Epidermal melanocyte (primary cell): ENCODE results near the gene KLF16.

ENCODE experiments used
- DNase-seq: peaks from one replicate; pipeline ENCODE4 v3.0.0; 2011; ENCODE audit warnings: low spot score; ENCODE audit not compliant: insufficient read length

The KLF16 gene

DNA sequence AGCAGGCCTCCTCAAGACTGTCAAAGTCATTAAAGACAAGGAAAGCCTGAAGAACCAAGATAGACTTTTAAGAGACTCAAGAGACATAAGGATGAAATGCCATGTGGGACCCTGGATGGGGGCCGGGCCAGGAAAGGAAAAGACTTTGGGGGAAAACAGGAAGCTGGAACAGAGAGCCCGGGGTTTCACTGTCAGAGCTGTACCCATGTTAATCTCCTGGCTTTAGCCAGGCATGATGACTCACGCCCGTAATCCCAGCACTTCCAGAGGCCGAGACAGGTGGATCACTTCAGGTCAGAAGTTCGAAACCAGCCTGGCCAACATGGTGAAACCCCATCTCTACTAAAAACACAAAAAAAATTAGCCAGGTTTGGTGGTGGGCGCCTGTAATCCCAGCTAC is 5.6 kb upstream of the KLF16 start:
- DNase-seq, result no peak

DNA sequence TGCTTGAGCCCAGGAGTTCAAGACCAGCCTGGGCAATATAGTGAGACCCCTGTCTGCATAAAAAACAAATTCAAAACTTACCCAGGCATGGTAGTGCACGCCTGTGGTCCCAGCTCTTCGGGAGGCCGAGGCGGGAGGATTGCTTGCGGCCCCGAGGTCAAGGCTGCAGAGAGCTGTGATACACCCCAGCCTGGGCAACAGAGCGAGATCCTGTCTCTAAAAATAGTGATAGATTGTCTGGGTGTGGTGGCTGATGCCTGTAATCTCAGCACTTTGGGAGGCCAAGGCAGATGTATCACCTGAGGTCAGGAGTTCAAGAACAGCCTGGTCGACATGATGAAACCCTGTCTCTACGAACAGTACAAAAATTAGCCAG is 4.0 kb upstream of the KLF16 start:
- no peak for DNase-seq

DNA sequence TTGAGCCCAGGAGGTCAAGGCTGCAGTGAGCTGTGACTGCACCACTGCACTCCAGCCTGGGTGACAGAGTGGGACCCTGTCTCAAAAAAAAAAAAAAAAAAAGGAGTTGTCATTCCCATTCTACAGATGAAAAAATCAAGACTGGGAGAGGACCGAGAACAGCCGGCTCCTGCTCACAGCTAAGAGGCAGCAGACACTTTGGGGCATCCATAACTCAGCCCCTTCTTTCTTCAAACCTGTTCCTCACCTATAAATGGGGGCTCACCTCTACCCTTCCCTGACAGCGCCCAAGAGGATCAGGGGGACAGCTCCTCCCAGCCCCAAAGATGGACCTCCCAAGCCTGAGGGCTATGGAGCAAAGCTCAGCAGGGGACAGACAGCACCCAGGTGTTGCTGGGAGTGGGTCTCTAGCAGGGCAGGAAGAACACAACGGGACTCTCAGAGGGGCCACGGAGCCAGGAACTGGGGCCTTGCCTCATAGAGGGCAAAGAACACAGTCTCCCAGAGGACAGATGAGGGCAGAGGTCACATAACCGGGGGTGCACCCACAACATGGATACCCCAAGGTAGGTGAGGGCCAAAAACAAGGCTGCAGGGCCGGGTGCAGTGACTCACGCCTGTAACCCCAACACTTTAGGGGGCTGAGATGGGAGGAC is 3.4 kb upstream of the KLF16 start:
- no peak for DNase-seq

DNA sequence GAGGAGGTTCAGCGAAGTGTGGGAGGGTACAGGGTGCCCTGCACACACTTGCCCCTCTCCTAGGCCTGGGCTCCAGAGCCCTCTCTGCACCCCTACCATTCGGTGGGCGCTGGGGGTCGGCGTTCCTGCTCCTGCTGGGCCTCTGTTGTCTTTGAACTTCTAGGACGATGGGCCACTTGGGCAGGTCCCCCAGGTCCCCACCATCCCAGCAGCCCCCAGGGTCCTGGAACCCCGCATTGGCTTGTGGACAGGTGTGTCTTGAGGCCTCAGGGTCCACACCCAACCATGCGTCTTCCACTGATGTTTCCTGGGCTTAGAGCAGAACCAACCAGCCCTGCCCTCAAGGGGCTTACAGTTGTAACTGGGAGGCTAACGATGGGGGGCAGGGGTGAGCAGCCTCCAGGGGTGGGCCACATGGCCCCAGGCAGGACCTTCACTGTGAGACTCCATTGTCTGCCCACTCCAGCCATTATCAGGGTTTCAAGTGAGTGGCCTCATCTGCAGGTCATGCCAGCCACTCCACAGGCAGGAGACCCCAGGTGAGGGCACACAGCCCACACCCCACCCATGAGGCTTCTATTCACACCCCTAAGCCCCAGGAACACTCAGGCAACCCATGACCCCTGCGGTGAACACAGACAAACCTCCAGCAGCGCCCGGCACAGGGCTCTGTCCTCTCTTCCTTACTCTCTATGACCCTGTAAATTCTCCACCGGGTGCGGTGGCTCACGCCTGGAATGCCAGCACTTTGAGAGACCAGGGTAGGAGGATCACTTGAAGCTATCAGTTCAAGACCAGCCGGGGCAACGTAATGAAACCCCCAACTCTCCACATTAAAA is 2.0 kb upstream of the KLF16 start:
- no peak for DNase-seq

DNA sequence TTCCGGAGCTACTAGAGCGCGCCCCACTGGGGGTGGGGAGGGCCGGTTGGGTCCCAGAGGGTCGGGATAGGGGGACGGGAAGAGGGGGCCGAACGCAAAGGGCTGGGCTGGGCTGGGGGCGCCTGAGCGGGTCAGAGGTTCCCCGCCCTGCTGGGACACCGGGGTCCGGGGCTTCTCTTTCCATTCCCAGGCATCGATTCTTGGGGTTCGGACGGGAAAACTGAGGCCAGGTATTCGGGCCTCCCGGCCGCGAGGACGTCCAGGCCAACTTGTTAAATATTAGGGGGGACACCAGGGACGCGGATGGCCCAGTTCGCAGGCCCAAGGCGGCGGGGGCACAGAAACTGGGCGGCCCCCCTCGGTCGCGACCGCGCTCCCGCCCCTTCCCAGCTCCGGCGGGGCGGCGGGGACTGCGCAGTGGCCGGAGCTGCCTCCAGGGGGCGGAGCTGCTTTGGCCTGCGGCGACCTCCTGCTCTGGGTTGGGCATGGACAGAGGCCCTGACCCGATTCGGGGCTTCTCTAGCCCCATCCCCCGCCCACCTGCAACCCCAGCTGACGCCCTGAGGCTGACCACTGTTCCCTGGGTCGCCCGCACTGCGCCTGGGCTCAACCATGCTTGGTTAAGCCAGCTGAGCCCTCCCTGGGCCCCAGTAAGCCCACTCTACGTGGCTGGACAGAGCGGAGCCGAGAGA is 1.2 kb upstream of the KLF16 start:
- DNase-seq, result peak; percentile 79

DNA sequence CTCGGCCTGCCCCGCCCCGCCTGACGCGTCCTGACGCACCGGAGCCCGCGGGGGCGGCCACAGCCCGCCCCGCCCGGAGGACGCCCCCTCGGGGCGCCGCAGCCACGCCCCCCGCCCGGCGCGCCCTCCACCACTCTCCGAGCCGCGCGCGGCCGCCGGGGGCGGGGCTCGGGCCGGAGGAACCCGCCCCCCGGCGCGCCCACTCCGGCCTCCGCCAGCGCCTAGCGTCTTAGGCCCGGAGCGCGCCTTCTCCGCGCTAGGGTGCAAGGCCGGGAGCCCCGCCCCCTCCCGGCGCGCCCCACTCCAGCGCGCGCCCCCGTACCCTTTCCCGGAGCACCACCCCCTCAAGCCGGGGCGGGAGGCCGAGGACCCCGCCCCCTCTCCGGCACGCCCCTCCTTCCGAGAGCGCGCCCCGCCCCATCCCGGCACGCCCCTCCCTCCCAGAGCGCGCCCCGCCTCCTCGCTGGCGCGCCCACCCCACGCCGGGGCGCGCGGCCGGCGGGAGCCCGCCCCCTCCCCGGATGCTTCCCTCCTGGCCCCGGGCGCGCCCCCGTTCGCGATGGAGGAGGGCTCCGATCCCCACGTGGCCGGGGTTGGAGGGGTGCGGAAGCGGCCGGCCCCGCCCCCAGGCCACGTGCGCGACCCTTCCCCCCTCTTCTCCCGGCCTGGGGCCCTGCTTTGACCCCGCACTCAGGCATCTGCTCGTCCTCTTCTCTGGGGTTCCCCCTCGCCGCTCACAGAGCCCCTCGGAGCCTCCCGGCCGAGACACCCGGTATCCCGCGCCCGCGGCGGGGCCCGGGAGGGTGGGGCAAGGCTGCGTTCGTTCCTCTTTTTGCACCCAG is 480 bp upstream of the KLF16 start:
- peak; percentile 98 for DNase-seq

DNA sequence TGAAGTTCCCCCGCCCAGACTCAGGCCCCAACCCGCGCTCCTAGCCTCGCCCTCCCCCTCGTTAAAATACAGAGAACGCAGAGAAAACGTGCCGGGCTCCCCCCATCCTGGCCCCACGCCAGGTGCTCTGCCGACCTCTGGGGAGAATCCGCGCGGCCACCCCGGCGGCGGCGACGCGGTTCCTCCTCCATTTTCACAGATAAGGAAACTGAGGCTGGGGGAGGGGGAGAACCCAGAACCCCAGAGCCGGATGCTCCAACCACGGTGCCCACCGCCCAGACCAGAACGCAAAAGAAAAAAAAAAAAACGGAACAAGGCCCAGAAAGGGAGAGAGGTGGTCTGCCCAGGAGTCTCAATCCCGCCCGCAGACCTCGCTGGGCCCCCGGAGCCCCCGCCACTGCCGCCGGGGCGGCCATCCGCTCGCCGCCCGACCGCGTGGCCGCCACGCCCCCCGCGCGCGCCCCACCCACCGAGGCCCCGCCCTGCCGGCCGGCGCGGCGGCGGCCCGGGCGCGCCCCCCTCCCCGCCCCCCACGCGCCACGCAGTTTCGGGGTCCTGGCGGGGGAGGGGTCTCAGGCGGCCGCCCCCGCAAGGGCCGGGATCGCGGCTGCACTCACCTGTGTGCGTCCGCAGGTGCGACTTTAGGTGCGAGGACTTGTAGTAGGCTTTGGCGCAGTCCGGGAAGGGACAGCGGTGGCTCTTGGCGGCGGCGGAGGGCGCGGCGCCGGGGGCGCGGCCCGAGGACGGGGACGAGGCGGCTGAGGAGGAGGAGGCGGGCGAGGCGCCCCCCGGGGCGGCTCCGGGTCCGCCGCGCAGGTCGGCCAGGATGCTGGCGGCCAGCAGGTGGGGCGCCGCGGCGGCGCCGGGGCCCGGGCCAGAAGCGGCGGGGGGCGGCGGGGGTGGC is 703 bp downstream of the KLF16 start:
- no peak for DNase-seq

DNA sequence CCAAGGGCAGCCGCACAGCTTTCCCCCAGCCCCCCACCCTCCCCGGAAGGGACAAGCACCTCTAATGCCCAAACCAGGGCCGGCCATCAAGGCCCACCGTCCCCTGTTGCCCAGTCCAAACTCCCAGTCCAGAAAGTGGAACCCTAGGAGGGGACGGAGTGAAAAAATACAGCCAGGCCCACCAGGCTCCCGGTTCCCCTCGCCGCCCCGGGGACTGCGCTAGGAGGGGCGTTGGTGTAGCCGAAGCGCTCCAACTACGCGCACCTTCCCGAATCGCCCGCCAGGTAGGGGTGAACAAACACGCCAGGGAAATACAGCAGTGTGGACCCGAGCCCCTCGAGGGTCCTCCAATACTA is 1.3 kb downstream of the KLF16 start:
- no peak for DNase-seq

DNA sequence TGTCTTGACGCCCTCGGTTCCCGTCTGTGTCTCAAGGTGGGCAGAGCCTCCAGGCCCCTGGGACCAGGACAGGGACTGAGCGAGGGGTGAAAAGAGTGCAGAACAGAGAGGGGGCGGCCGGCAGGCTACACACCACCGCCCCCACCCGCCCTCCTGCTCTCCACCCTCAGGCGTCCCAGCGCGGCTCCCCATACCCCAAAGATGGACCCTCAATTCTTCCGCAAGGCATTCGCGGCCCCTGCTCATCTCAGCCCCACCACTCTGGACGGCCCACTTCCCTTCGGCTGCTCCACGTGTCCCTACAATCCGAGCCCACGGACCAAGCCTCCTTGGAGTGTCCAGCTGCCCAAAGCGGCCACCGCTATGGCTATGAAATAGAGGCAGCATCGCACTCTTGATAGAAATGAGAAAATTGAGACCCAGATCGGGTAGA is 1.8 kb downstream of the KLF16 start:
- DNase-seq, result no peak

DNA sequence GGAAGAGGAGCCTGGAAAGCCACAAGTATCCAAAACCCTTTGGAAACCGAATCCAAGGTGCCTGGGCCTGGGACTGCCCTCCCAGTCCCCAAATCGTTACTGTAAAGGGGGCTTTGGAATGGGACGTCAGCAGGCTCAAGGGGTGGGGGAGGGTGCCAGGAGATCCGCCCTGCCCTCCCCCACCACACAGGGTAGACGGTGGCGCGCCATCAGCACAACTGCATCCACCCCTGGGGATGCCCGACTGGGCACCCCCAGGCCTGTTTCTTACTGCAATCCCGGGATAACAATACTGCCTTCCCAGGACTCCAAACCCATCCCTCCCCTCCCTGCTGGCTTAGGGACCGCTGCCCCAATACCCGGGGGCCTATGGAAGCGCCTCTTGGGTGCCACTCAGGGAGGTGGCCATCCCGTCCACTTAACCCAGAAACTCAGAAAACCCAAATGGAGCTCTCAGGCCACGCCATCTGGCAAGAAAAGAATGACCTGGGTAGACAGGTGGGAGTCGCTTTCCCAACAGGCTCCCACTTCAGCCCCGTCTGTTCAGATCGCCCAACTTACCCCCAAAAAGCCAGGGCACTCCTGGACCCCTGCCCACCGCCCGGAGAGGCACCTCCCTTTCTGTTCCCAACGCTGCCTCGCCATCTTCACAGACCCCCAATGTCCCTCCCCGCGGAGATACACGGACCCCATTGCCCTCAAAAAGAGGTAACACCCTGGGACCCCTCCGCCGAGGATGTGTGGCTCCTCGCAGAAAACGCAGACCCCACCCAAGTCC is 2.4 kb downstream of the KLF16 start:
- no peak for DNase-seq

DNA sequence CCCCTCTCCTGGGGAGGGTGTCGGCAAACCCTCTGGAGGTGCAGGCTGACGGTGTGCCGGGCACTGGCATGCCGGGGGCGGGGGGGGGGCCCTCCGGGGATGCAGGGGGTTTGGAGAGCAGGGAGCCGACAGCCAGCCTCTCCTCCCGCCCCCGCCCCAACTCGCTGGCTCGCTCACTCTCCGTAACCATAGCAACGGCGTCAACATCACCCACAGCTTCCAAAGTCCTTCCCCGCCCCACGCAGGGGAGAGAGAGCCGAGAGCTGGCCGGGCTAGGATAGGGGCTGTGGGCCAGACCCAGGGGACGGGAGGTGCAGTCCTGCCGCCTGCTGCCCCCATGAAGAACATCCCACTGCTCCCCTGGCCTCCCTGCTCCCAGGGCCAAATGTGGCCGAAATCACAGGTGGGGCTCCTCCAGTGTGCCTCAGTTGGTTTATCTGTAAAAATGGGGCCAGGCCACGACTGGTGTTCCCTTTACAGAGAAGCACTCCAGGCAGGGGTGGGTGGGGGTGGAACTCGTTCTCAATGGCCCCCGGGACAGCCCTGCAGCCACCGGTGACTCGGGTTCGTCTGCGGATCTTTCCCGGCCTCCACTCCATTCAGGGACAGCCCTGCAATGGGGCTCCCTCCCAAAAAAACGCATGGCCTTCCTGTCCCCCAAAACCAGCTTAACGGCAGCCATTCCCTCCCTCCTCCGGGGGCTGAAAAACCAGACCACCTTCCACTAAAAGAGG is 3.2 kb downstream of the KLF16 start:
- no peak for DNase-seq

DNA sequence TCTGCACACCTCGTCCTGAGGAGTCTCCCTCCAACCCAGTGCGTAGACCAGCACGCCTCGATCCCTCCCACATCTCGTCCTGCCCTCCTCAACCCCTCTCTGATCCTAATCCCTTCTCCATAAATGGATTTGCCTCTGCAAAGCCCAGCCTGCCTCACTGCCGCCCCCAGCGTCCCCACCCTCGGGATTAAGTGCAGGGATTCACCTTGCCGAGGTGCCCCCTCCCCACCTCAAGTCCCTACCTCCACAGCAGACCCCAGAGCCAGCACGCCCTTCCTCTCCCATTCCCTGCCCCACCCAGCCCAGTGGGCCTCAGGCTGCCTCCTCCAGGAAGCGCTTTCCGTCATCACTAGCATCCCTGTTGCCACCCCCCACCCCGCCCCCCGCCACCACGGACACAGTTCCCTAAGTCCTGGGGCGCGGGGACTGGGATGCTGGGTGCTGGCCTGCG is 4.0 kb downstream of the KLF16 start:
- DNase-seq, result no peak

DNA sequence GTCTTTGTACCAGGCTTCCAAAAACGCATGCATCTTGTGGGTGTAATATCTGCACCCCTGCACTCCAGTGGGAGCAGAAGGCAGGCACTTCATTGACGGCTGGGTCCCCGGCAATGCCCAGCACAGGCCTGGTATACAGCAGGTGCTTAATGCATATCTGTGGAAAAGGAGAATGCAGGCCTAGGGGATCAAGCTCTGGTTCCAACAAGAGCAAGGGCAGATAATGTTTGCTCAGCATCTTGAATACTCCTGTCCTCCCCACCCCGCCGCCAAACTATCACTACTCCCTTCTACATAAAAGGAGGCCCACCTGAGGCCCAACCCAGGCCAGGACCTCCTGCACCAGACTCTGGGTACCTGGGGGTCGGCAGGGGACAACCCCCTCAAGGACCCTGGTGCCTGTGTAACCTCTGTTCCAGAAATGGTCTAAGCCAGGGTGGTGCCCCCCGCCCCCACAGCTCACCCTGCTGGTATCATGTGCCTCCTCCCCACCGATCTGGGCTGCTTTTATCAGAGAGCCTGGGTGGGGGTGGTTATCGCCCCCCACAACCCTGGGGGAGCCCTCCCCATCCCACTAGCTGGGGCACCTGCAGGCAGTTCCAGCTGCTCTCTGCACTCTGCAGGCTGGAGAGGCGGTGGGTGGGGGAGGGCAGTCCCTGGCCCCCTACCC is 4.8 kb downstream of the KLF16 start:
- DNase-seq, result no peak

DNA sequence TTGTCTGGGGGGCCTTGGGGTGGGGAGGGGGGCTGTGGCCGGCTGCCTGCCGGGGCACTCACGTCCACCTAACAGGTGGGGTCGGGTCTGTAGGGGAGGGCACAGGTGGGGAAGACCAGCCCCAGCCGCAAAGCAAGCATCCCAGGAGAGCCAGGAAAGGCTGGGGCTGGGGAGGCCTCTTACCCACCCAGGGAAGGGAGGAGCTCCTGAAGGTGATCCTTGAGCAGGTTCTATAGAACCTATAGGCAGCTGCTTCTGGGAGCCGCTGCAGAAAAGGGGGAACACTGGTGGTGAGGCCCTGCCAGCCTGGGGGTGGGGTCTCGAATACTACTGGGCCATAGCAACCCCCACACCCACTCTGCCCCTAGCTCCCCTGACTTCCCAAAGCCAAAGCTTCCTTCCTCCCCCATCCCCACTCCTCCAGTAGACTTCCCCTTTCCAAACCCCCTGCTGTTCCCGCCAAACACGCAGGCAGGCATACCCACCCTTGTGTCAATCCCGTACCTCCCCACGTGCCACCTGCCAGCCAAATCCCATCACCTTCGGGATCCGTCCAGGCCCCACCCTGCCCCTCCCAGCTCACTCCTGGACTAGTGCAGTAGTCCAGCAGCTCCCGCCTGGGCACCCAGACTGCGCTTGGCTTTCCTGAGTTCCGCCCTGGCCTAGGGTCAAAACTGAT is 5.6 kb downstream of the KLF16 start:
- DNase-seq, result no peak

DNA sequence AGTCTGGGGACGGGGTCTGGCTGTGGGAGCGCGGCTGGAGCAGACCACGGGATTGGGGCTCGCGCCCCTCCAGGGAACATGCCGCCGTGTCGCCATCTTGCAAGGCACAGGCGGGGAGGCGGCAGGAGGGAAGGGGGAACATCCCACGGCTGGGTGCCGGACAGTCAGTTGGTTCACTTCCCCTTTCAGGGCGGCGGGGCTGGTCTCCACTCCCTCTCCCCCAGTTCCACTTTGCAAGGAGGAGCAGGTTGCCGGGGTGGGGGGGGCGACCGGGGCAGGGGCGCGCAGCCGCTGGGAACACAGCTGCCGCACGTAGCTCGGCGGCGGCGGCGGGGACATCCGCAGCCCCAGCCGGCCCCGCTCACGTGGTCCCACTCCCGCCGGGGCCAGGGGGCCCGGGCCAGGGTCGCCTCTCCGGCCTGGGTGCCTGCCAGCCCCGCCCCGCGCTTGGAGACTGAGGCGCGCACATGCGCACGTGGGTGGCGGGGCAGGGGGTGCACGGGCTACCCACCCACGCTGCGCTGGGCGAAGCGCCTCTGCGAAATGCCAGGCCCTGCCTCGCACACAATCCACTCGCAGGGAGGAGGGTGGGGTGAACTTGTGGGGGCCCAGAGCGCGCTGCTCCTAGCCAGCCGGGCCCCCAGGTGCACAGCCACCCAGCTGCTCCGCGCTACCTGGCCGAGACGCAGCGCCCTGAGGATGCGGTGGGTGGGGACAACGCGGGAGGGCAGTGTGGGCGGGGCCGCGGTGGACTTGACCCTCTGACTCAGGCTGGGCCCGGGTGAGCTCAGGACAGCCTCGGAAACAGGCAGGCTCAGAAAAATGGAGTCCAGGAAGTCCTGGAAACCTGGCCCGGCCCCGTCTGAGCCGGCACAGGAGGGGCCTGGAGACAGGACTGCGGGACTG is 6.4 kb downstream of the KLF16 start:
- DNase-seq, result peak; percentile 82

DNA sequence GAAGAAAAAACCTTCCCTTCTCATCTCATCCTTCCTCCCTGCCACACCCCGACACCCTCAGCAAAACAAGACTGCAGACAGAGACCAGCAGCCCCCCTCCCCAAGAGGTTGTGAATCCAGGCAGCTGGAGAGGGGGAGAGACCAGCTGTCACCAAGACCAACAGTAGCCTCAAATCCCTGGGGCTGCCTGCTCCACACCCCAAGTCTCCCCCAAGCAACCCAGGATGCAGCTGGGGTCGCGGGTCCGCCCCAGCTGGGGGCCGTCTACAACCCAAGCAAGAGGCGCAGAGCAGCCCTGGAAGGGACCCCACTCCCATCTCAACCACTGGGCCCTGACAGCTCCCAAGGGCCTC is 7.1 kb downstream of the KLF16 start:
- DNase-seq, result no peak

DNA sequence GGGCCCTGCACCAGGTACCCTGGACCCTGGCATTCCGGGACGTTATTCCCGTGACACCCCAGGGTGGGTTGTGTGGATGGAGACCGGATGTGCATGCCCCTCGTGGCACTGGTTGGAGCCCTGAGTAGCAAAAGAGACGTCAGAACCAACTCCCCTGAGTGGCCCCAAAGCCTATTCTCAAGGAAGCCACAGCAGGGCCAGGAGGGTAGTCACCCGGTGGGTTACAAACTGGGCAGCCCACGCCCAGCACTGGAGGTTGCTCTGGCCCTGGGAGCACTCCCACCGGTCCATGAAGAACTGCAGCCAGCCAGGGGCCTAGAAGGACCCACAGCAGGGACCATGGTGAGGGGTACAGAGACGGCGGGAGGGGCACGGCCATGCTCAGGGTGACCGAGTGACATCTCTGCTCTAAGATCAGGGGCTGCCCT is 7.5 kb downstream of the KLF16 start:
- no peak for DNase-seq
